HPDE6-E6E7 (cell line): ENCODE measurements around the gene ST6GALNAC5.

Source experiments
- DNase-seq: peaks from one replicate; pipeline ENCODE4 v3.0.0; 2011; ENCODE audit warnings: missing footprints; ENCODE audit errors: extremely low spot score

ST6GALNAC5 gene

DNA sequence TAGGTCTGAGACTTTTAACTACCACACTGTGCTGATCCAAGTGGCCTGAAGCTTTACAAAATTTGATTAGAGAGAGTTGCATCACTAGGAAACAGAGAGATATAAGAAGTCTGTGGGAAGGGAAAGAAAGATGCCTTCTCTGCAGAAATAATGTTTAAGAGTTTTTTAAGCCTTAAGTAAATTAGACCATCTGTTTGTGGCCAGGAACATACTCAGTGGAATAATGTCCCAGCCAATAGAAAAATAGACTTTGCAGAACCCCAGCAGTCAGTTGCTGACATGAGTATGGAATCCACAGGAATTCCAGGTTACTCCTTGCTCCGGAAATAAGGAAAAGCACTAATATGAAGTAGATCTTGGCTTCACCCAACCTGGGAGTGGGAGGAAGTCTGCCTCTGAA is 144.8 kb downstream of the ST6GALNAC5 start:
- no peak for DNase-seq

GRCh38 chr1:77014073-77014788 is 147.0 kb downstream of the ST6GALNAC5 start:
- no peak for DNase-seq

- DNase-seq, result no peak
These were observed 148.6 kb downstream of the ST6GALNAC5 start for GRCh38 chr1:77015748-77016341.

- DNase-seq, result no peak
These were observed 149.2 kb downstream of the ST6GALNAC5 start for GRCh38 chr1:77016386-77016985.

- DNase-seq, result no peak
These were observed 151.0 kb downstream of the ST6GALNAC5 start for GRCh38 chr1:77018311-77018710.

DNA sequence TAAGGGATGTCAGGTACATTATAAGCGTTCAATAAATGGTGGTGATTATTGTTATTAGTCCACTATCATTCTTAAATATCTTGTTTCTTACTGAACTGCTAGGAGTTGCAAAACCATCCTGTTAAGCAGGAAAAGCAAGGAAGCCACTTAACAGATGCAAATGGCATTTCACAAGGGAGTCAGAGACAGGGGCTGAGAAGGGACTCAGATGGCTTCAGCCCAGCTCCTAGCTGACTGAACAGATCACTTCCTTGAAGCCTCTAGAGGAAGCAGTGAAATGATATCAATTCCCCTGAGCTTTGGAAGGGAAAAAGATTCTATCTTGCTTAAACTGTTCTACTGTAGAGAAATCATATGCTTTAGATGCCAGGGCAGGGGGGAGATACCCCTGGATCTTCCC is 151.5 kb downstream of the ST6GALNAC5 start:
- no peak for DNase-seq

GRCh38 chr1:77021732-77022131 is 154.5 kb downstream of the ST6GALNAC5 start:
- no peak for DNase-seq

DNA sequence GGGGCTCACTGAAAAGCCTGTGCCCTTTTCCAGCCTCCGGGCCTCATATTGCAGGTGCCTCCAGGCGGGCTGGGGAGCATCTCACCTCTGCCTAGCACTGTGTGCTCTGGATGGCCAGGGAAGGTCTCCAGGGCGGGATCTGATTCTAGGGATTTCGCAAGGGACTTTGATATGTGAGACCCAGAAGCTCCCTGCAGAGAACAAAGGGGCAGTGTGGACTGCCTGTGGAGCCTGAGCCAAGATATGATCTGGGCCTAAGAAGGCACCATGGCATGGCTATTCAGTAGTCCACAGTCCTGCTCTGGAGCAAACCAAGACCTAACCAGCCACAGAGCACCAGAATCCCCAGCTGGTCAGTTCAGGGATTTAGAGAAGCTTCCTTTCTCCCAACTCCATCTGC is 157.2 kb downstream of the ST6GALNAC5 start:
- DNase-seq, result no peak

- DNase-seq, result no peak
These were observed 158.3 kb downstream of the ST6GALNAC5 start for GRCh38 chr1:77025599-77025998.

GRCh38 chr1:77026135-77026534 is 158.9 kb downstream of the ST6GALNAC5 start:
- no peak for DNase-seq

- DNase-seq, result no peak
These were observed 159.4 kb downstream of the ST6GALNAC5 start for GRCh38 chr1:77026640-77027039.

DNA sequence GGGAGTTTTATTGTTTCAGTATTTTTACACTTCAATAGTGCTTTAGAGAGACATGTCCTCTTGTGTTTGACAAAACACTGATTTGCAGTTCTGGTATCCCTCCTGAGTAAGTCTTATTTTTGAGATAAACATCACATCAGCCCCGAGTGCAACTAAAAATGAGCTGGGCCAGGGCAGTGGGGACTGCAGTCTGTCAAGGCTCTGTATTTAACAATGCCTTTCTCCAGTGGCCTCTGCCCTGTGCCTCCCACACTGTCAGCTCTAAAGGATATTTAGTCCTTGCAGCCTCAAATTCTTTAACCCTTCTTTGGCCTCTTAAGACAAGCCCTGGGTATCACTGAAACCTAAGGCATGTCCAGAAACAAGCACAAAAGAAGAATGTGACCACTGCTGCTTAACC is 160.6 kb downstream of the ST6GALNAC5 start:
- DNase-seq, result no peak

DNA sequence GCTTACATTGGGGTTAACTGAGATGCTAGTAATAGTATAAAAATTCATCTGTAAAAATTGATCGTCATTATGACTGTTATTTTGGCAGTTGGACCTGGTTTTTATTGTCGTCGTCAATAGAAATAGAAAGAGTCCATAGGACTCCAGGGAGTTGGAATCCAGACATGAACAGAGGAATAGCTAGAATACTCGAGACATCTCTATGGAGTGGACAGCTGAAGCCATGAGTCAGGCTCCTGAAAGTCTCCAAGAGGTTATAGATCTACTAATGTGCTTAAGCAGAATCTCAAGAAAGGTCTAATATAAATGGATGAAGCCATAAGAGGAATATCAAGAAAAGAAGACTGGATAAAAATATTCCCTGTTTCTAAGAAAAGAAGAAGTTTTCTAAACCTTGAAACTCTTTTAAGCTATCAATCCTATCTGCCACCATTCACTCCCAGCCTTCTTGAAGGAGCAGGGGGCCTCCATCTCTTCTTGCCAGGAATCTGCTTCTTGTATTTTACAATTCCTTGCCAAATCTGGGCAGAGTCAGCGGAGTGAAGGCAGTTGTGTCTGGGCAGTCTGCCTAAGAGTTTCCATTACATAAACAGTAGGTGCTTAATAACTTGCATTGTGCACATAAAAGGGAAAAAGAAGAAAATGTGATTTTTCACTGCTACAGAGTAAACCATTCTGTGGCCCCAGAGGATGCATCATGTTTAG is 163.3 kb downstream of the ST6GALNAC5 start:
- DNase-seq, result no peak

DNA sequence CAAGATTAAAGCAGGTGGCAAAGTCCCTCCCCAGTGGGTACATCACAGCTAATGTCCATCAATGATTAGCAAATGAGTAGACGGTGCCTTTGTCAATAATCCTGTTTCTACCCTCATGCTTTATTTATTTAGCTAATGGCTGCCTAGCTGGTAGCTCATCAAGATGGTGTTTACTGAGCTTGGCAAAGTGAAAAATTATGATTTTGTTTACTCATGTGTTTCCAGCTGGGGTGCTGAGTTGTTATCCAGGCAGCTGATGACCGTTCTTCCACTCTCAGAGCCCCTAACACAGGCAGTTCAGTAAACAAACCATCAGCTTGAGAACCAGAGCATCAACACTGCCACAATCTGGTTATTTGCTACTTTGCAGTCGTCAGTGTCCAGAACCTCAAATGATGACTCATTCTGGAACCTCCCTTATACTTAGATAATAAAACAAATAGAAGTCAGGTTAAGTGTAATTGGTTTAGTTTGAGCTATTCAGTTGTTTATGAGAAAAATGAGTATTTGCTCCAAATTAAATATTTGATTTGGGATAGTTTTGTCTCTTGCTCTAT is 163.9 kb downstream of the ST6GALNAC5 start:
- DNase-seq, result peak; percentile 40

DNA sequence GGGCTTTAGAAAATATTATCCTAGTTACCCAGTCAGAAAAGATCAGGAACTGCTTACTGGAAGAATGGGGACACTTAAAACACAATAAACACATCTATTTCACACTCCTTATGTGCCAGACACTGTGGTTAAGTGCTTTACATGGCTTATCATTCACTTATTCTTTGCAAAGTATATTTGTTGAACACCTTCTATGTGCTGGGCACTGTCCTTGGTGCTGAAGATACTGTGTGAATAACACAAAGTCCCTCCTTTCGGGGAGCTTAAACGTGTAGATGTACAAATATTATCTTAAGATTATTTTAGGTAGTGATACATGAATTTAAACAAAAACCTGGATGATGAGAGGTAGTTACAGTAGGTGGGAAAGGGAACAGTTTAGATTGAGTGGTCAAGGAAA is 169.3 kb downstream of the ST6GALNAC5 start:
- no peak for DNase-seq

GRCh38 chr1:77037038-77037437 is 169.8 kb downstream of the ST6GALNAC5 start:
- DNase-seq, result no peak

DNA sequence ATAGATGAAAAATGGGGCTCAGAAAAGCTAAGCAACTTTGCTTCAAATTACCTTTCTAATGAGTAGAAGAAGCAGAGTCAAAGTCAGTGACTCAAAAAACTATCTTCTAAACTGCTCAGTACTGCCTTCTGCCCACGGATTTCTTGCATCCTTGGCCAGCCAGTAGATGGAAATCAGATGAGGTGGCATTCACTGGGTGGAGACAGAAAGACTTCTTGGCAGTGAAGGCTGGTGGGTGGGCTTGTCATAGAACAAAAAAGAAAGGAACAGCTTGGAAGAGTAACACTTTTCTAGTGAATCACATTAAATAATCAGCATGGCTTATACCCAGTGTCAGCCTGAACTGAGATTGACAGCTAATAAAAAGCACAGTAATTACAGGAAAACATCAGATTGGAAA is 170.7 kb downstream of the ST6GALNAC5 start:
- no peak for DNase-seq

GRCh38 chr1:77039111-77039510 is 171.8 kb downstream of the ST6GALNAC5 start:
- DNase-seq, result no peak

DNA sequence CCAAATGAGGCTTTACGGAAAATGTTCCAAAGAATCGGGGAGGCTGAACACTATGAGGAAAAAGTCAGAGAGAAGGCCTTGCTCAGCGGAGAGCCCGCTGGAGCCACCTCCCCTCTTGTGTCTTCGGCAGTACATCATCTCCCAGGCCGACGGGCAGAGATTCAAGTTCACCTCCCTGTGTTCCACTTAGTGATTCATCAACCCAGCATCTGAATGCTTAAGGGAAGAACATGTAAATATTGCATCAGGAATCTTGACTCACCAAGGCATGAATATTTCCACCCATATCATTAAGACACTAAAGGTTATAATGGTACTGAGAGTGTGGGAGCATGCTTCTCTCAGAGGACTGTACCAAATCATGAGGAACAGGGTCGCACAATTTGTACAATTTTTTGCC is 172.5 kb downstream of the ST6GALNAC5 start:
- DNase-seq, result peak; percentile 93

- no peak for DNase-seq
These were observed 173.5 kb downstream of the ST6GALNAC5 start for GRCh38 chr1:77040826-77041225.

DNA sequence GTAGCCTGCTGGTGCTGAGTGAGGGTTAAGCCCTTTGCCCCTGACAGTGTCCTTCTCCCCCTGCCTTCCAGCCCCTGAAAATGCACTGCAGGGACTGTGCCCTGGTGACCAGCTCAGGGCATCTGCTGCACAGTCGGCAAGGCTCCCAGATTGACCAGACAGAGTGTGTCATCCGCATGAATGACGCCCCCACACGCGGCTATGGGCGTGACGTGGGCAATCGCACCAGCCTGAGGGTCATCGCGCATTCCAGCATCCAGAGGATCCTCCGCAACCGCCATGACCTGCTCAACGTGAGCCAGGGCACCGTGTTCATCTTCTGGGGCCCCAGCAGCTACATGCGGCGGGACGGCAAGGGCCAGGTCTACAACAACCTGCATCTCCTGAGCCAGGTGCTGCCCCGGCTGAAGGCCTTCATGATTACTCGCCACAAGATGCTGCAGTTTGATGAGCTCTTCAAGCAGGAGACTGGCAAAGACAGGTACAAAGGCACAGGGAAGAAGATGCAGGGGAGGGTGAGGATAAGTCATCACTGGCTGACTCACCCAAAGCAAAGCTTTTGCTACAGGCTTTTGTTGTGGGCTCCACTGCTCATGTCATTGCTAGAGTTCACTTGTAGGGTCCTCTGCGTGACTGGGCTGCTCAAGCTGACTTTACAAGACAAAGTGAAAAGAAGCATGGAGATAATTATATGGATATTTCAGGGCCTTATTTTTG is 177.0 kb downstream of the ST6GALNAC5 start:
- DNase-seq, result peak; percentile 68

- DNase-seq, result no peak
These were observed 180.3 kb downstream of the ST6GALNAC5 start for GRCh38 chr1:77047575-77047974.
